ENCODE data around the gene GPR153. TPM values are rescaled to one million over a fixed set of nuclear protein-coding genes. Genes with fewer than 3 reads are reported as not detected.
A peak's percentile ranks its signal among the peaks of the same experiment; 100 is the strongest.

Gene GPR153
- total RNA-seq, 1 experiment from 2014 or later = 3.2 TPM

DNA sequence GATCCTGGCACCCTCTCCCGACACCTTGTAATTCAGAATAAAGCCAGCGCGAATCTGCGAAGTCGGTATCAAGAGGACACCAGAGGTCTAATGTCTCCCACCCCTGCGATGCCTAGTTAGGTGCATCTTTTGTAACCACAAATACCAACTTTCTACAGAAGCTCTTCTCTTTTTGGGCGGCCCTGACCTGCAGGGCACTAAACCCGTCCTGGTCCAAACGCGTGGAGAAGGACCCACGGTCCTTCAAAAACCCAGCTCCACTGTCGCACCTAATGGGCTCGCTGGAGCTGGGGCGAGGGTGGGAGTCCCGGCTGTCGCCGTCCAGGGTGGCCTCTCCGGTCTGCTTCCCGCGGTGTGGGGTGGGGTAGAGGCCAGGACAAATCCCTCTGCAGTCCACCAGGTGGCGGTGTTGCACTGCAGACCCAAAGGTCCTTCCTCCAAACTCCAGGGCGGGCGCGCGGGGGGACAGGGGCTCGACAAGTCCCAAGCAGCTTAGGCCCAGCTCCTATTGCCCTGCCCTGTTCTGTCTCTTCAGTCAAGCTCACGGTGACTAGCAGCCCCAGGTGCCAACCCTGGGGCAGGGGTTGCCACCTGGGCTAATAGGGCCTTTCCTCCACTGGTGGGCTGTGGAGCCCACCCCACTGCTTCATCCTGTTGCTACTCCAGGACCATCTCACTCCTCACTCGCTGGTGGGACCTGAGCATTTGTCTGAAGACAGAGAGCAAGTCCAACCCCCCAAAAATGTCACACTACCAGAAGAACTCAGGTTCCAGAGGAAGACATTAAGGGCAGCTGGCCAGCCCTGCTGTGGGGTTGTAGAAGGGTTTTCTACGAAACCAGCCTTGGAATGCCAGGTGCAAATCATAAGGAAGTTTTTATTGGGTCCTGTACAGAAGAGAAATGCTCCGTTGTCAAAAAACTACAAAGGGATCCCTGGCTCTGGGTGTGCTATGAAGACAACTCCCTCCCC, 14.1 kb downstream of the GPR153 start:
- peak overlapping the region; percentile 62 for H3K4me3 Mint-ChIP-seq (ENCODE audit: unreplicated experiment)
- CTCF ChIA-PET = interaction anchor here (0.5 to 1.5 kb wide), 11 partner anchors 12 to 194 kb away, joined by 3 to 6 read pairs (median 4); no protein-coding TSS in a partner anchor
- POLR2A ChIA-PET = no interaction called here
- H3K4me1 ChIP-seq = 0 out of 2 replicates have a peak, but pooled peaks cover 10% of the 10 kb centered on the region
- no TSS peak for BruUV-seq (replicated peaks)
- no peak overlapping the region for H3K27ac Mint-ChIP-seq (ENCODE audit: unreplicated experiment)
- no peaks in the 10 kb centered on the region for H3K9me3 Mint-ChIP-seq (ENCODE audit: unreplicated experiment)
- DNase-seq = peak; percentile 80 to 85
- H3K4me1 Mint-ChIP-seq (ENCODE audit: low read depth, unreplicated experiment) = no peaks in the 10 kb centered on the region
- peaks cover 3% of the 10 kb centered on the region for H3K27me3 Mint-ChIP-seq (ENCODE audit: insufficient read depth, unreplicated experiment)
- H3K36me3 Mint-ChIP-seq (ENCODE audit: insufficient read depth, unreplicated experiment) = peaks cover 5% of the 10 kb centered on the region
- TF ChIP-seq, protein P1, sequence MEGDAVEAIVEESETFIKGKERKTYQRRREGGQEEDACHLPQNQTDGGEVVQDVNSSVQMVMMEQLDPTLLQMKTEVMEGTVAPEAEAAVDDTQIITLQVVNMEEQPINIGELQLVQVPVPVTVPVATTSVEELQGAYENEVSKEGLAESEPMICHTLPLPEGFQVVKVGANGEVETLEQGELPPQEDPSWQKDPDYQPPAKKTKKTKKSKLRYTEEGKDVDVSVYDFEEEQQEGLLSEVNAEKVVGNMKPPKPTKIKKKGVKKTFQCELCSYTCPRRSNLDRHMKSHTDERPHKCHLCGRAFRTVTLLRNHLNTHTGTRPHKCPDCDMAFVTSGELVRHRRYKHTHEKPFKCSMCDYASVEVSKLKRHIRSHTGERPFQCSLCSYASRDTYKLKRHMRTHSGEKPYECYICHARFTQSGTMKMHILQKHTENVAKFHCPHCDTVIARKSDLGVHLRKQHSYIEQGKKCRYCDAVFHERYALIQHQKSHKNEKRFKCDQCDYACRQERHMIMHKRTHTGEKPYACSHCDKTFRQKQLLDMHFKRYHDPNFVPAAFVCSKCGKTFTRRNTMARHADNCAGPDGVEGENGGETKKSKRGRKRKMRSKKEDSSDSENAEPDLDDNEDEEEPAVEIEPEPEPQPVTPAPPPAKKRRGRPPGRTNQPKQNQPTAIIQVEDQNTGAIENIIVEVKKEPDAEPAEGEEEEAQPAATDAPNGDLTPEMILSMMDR (IDR thresholded peaks at IDR 0.05; ENCODE audit: insufficient read depth in 1 of 2, low read depth in 1 of 2, low read length in 1 of 2, severe bottlenecking in 1 of 2, unreplicated experiment in 1 of 2) = peak; percentile 87 to 90
- H3K36me3 ChIP-seq (ENCODE audit: control insufficient read depth, insufficient read depth, low read length) = no peaks in the 10 kb centered on the region
- H3K4me3 ChIP-seq (ENCODE audit: low read depth, low read length) = no peak overlapping the region; the same call in 1 of the 2 replicates
- no peaks in the 10 kb centered on the region for H3K27me3 ChIP-seq (replicated peaks; ENCODE audit: control insufficient read depth, insufficient read depth, low read length)
- no peaks in the 10 kb centered on the region for H3K9me3 ChIP-seq
- intact Hi-C loops (cut with micrococcal nuclease; ENCODE audit: unreplicated experiment) = loop anchor here (1.0 to 5.0 kb wide), 4 partner anchors 96 to 246 kb away; partner anchors contain the start of gene PLEKHG5

DNA sequence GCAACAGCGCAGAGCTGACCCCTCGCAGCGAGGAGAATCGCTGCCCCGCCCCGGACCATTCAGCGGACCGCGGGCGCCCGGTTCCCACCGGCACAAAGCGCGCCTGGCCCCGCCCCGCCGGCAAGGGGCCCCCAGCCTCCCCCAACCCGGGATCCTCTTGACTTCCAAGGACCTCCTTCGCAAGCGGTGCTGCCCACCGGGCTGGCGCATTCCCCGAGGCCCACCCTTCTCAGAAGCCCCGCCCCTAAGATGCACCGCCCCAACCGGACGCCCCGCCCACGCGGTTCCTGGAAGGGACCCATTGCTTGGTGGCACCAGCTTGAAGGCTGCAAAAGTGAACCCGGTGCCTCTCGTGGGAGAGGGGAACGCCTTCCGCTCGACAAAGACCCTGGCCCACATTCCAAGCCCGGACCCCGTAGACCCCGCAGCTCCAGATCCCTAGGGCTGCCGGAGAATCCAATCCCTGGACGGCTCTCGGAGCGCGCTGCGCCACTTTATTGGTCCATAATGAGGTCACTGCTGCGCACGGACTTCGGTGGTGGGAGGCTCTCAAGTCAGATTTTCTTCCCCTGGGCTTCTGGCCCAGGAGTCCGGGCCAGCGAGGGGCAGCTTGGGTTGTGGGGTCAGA, 14.9 kb downstream of the GPR153 start:
- TF ChIP-seq, protein P1 (IDR thresholded peaks at IDR 0.05; ENCODE audit: insufficient read depth in 1 of 2, low read depth in 1 of 2, low read length in 1 of 2, severe bottlenecking in 1 of 2, unreplicated experiment in 1 of 2) = no peak
- no peaks in the 10 kb centered on the region for H3K36me3 ChIP-seq (ENCODE audit: control insufficient read depth, insufficient read depth, low read length)
- Mint-ChIP-seq H3K4me3 (ENCODE audit: unreplicated experiment) (peak overlapping the region; percentile 62), H3K9me3 (ENCODE audit: unreplicated experiment) (no peaks in the 10 kb centered on the region), H3K27me3 (ENCODE audit: insufficient read depth, unreplicated experiment) (peaks cover 7% of the 10 kb centered on the region), H3K36me3 (ENCODE audit: insufficient read depth, unreplicated experiment) (peaks cover 5% of the 10 kb centered on the region), H3K4me1 (ENCODE audit: low read depth, unreplicated experiment) (peaks cover 5% of the 10 kb centered on the region), H3K27ac (ENCODE audit: unreplicated experiment) (no peak overlapping the region)
- 0 out of 2 replicates have a peak, but pooled peaks cover 10% of the 10 kb centered on the region for H3K4me1 ChIP-seq
- CTCF ChIA-PET = interaction anchor here (0.6 to 1.7 kb wide), 9 partner anchors 11 to 193 kb away, joined by 3 to 15 read pairs (median 4); no protein-coding TSS in a partner anchor
- intact Hi-C loops (cut with micrococcal nuclease; ENCODE audit: unreplicated experiment) = loop anchor here (1.0 to 5.0 kb wide), 5 partner anchors 97 to 246 kb away; partner anchors contain the start of gene PLEKHG5
- DNase-seq = peak; percentile 56 to 58
- no peaks in the 10 kb centered on the region for H3K27me3 ChIP-seq (replicated peaks; ENCODE audit: control insufficient read depth, insufficient read depth, low read length)
- POLR2A ChIA-PET = interaction anchor here (0.6 kb wide), 1 partner anchor 159 kb away, joined by 10 read pairs; no protein-coding TSS in a partner anchor
- BruUV-seq (replicated peaks) = no TSS peak
- no peaks in the 10 kb centered on the region for H3K9me3 ChIP-seq
- H3K4me3 ChIP-seq (ENCODE audit: low read depth, low read length) = peak overlapping the region; percentile 36

Data from Caco-2 (cell line).